CD4-positive, alpha-beta T cell (primary cell): ENCODE data around the gene SLC25A42. TPM values are rescaled to one million over a fixed set of nuclear protein-coding genes. Genes with fewer than 3 reads are reported as not detected.

Source experiments
- ATAC-seq: fragments of 200-7000 bp; cut with Tn5 transposase; one replicate; pipeline ENCODE4 v1.10.0; 2022; ENCODE audit warnings: mild to moderate bottlenecking; ENCODE audit not compliant: poor library complexity
- CTCF ChIA-PET: fragments of 350-600 bp; sonication (Branson Sonifier 250); formaldehyde crosslinking; loops from one replicate; lab custom pipeline; 2021; ENCODE audit warnings: antibody characterized with exemption, inconsistent platforms; lab: Charles Lee
- POLR2A ChIA-PET: fragments of 350-600 bp; sonication (Branson Sonifier 250); formaldehyde crosslinking; loops from one replicate; lab custom pipeline; 2021; ENCODE audit warnings: antibody characterized with exemption, inconsistent platforms; lab: Charles Lee
- DNase-seq, 14 experiments: peaks; one replicate each; pipeline ENCODE4 v3.0.0-alpha.2; 2013 to 2020; ENCODE audit warnings: mixed read lengths in 2 of 14
- H3K27ac ChIP-seq, 2 donors: one replicate each; pipeline versions ENCODE4 v1.5.1 to v1.7.0; 2013; ENCODE audit warnings: low read length in 2 of 2, low read depth in 1 of 2, mild to moderate bottlenecking in 1 of 2
- H3K27me3 ChIP-seq, 2 experiments: 1 replicate in 1 of 2; 2 replicates in 1 of 2; pipeline versions ENCODE4 v1.6.1 to v1.7.0; 2013; ENCODE audit warnings: low read length in 2 of 2, control low read depth in 1 of 2, mild to moderate bottlenecking in 1 of 2, moderate library complexity in 1 of 2; ENCODE audit not compliant: insufficient read depth in 2 of 2, control insufficient read depth in 1 of 2
- H3K36me3 ChIP-seq: one replicate; pipeline ENCODE4 v1.6.1; 2013; ENCODE audit warnings: low read length, control low read depth; ENCODE audit not compliant: insufficient read depth
- H3K4me1 ChIP-seq: one replicate; pipeline ENCODE4 v1.6.1; 2013; ENCODE audit warnings: low read length, control low read depth; ENCODE audit not compliant: insufficient read depth
- H3K4me3 ChIP-seq: one replicate; pipeline ENCODE4 v1.5.1; 2013; ENCODE audit warnings: mild to moderate bottlenecking, low read length, moderate library complexity
- H3K9me3 ChIP-seq, 2 experiments: 1 replicate in 1 of 2; 2 replicates in 1 of 2; pipeline versions ENCODE4 v1.6.1 to v1.7.0; 2013; ENCODE audit warnings: low read length in 2 of 2, mild to moderate bottlenecking in 2 of 2, control low read depth in 1 of 2, moderate library complexity in 1 of 2; ENCODE audit not compliant: control insufficient read depth in 1 of 2, insufficient read depth in 1 of 2
- H3K27ac Mint-ChIP-seq: one replicate; pipeline ENCODE4 v1.8.0; 2020; ENCODE audit warnings: mixed read lengths
- H3K27me3 Mint-ChIP-seq: one replicate; pipeline ENCODE4 v1.8.0; 2021; ENCODE audit warnings: mixed read lengths
- H3K36me3 Mint-ChIP-seq: one replicate; pipeline ENCODE4 v1.8.0; 2021; ENCODE audit warnings: low read depth, mixed read lengths
- H3K4me1 Mint-ChIP-seq: one replicate; pipeline ENCODE4 v1.8.0; 2021; ENCODE audit warnings: low read depth, mixed read lengths
- H3K4me3 Mint-ChIP-seq: one replicate; pipeline ENCODE4 v1.8.0; 2020; ENCODE audit warnings: mild to moderate bottlenecking, mixed read lengths
- H3K9me3 Mint-ChIP-seq: one replicate; pipeline ENCODE4 v1.8.0; 2020; ENCODE audit warnings: mixed read lengths
- CTCF ChIP-seq: fragments of 200-600 bp; IDR thresholded peaks from one replicate; pipeline ENCODE4 v1.8.0; 2022; ENCODE audit warnings: antibody characterized with exemption, mild to moderate bottlenecking
- intact Hi-C, 2 experiments: fragments of 100-400 bp; cut with DNase I in 1 of 2; cut with micrococcal nuclease in 1 of 2; formaldehyde crosslinking; loops; one replicate each; pipeline versions ENCODE4 v1.15.1 to v1.9.0; 2023 to 2025; cut with DNase I, micrococcal nuclease
- total RNA-seq, 174 experiments: library from RNA in 2 of 174; stranded (reverse) in 2 of 174; gene quantifications; one replicate each; pipeline ENCODE4 v1.2.3 and lab custom pipeline; 2021 to 2026

The SLC25A42 gene
- total RNA-seq, 2 experiments from 2014 or later, result 15.1 to 15.4 TPM

GRCh38 chr19:19083413-19084178 lies 19.8 kb downstream of the SLC25A42 start:
- ChIA-PET POLR2A (no interaction called here), CTCF (no interaction called here)
- Histone ChIP-seq H3K36me3 (peaks cover 5% of the 10 kb centered on the region), H3K27ac (no peak overlapping the region), H3K9me3 (peaks cover 0 to 4% of the 10 kb centered on the region in 2 experiments), H3K4me1 (no peaks in the 10 kb centered on the region), H3K27me3 (no peaks in the 10 kb centered on the region), H3K4me3 (no peak overlapping the region)
- DNase-seq (no peak), ATAC-seq (no peak)
- Mint-ChIP-seq H3K4me1 (peaks cover 4% of the 10 kb centered on the region), H3K36me3 (peaks cover 35% of the 10 kb centered on the region), H3K4me3 (no peak overlapping the region), H3K9me3 (no peaks in the 10 kb centered on the region), H3K27me3 (no peaks in the 10 kb centered on the region), H3K27ac (no peak overlapping the region)
- no peak for TF ChIP-seq CTCF
- intact Hi-C loops, result no loop called here

GRCh38 chr19:19087676-19088075 lies 23.9 kb downstream of the SLC25A42 start:
- CTCF ChIA-PET, result no interaction called here
- no peaks in the 10 kb centered on the region for H3K27me3 ChIP-seq
- POLR2A ChIA-PET, result interaction anchor here (1.7 kb wide), 1 partner anchor 23 kb away, joined by 3 read pairs; the partner anchor contains the start of gene SLC25A42
- no peaks in the 10 kb centered on the region for H3K36me3 ChIP-seq
- DNase-seq (no peak), ATAC-seq (no peak)
- H3K9me3 ChIP-seq, result no peaks in the 10 kb centered on the region
- H3K36me3 Mint-ChIP-seq, result peaks cover 22% of the 10 kb centered on the region
- no peak overlapping the region for H3K27ac Mint-ChIP-seq
- H3K4me1 Mint-ChIP-seq, result no peaks in the 10 kb centered on the region
- no peak overlapping the region for H3K4me3 ChIP-seq
- no peak overlapping the region for H3K4me3 Mint-ChIP-seq
- intact Hi-C loops, result no loop called here
- H3K27ac ChIP-seq, result no peak overlapping the region
- H3K27me3 Mint-ChIP-seq, result no peaks in the 10 kb centered on the region
- no peaks in the 10 kb centered on the region for H3K9me3 Mint-ChIP-seq
- H3K4me1 ChIP-seq, result no peaks in the 10 kb centered on the region
- TF ChIP-seq CTCF, result no peak

- Histone ChIP-seq H3K9me3 (no peaks in the 10 kb centered on the region), H3K27me3 (no peaks in the 10 kb centered on the region), H3K4me1 (no peaks in the 10 kb centered on the region), H3K4me3 (no peak overlapping the region), H3K36me3 (peaks cover 24% of the 10 kb centered on the region), H3K27ac (no peak overlapping the region)
- Mint-ChIP-seq H3K27me3 (no peaks in the 10 kb centered on the region), H3K4me1 (no peaks in the 10 kb centered on the region), H3K27ac (no peak overlapping the region), H3K4me3 (no peak overlapping the region), H3K36me3 (peaks cover 28% of the 10 kb centered on the region), H3K9me3 (no peaks in the 10 kb centered on the region)
- CTCF ChIA-PET, result no interaction called here
- DNase-seq (no peak), ATAC-seq (no peak)
- TF ChIP-seq CTCF, result no peak
- intact Hi-C loops, result no loop called here
- POLR2A ChIA-PET, result no interaction called here
These were observed 30.7 kb downstream of the SLC25A42 start for GRCh38 chr19:19094513-19094912.
